ENCODE results near the gene BTG4.

Gene BTG4

DNA sequence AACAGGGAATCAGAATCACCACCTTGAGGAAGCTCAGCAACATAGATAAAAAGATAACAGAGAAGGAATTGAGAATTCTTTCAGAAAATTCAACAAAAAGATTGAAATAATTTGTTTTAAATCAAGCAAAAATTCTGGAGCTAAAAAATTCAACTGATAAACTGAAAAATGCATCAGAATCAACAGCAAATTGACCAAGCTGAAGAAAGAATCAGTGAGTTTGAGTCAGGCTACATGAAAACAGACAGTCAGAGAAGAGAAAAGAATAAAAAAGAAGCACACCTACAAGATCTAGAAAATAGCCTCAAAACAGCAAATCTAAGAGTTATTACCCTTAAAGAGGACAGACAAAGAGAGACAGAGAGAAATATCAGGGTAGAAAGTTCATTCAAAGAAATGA is 28.8 kb downstream of the BTG4 start:
- H3K4me3 ChIP-seq (ENCODE audit: low read depth, low read length): no peak overlapping the region
- in situ Hi-C loops (cut with HindIII; ENCODE audit: low sequenced_read_pairs): no loop called here
- DNase-seq (ENCODE audit: low read depth, low spot score): no peak
- TF ChIP-seq, protein P1, sequence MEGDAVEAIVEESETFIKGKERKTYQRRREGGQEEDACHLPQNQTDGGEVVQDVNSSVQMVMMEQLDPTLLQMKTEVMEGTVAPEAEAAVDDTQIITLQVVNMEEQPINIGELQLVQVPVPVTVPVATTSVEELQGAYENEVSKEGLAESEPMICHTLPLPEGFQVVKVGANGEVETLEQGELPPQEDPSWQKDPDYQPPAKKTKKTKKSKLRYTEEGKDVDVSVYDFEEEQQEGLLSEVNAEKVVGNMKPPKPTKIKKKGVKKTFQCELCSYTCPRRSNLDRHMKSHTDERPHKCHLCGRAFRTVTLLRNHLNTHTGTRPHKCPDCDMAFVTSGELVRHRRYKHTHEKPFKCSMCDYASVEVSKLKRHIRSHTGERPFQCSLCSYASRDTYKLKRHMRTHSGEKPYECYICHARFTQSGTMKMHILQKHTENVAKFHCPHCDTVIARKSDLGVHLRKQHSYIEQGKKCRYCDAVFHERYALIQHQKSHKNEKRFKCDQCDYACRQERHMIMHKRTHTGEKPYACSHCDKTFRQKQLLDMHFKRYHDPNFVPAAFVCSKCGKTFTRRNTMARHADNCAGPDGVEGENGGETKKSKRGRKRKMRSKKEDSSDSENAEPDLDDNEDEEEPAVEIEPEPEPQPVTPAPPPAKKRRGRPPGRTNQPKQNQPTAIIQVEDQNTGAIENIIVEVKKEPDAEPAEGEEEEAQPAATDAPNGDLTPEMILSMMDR (IDR thresholded peaks at IDR 0.05; ENCODE audit: low read depth, low read length): no peak

DNA sequence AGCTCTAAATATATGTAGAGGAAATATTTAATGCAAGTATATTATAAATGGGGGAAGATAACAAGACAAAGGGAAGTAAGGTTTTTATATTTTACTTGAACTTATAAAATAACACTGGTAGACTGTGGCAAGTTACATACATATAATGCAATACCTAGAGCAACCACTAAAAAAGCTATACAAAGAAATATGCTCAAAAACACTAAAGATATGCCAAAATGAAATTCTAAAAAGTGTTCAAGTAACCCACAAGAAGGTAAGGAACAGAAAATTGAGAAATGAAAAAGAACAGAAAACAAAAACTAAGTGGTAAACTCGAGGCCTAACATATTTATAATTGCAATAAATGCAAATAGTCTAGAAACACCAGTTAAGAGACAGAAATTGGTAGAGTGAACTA is 32.5 kb downstream of the BTG4 start:
- in situ Hi-C loops (cut with HindIII; ENCODE audit: low sequenced_read_pairs): no loop called here
- no peak overlapping the region for H3K4me3 ChIP-seq (ENCODE audit: low read depth, low read length)
- TF ChIP-seq, protein P1 (IDR thresholded peaks at IDR 0.05; ENCODE audit: low read depth, low read length): no peak
- DNase-seq (ENCODE audit: low read depth, low spot score): no peak

DNA sequence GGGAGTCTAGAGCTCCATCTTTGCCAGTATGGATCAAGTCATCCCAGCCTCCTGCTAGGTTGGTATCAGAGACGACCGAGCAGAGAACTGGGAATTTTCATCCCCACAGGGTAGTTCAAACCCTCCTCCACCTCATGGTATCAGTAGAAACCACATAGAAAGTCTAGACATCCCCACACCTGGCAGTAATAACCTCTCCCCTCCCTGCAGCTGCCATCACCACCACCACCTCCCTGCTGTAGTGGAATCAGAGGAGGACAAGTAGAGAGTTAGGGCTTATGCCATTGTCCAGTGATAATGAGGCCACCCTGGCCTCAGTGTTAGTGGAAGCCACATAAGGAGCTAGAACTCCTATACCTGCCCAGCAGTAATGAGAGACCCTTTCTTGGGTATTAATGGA is 34.3 kb downstream of the BTG4 start:
- DNase-seq (ENCODE audit: low read depth, low spot score): no peak
- TF ChIP-seq, protein P1 (IDR thresholded peaks at IDR 0.05; ENCODE audit: low read depth, low read length): no peak
- H3K4me3 ChIP-seq (ENCODE audit: low read depth, low read length): no peak overlapping the region
- in situ Hi-C loops (cut with HindIII; ENCODE audit: low sequenced_read_pairs): no loop called here

DNA sequence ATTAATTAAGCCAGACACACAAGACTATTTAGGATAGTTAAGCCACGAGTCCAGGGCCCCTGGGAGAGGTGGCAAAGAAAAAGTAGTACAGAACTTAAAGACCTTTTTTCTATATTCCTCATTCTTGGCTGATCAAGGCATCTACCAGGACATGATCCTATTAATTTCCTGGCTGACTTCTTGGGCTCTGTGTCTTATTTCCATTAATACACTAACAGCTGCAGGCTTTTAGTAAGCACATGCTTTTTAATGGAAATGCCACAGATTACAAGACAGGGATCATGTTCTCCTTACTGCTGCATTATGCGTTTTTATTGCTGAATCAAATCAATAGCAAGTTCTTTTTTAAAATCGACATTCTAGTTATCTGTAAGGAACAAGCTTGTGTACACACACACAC is 35.2 kb downstream of the BTG4 start:
- no peak overlapping the region for H3K4me3 ChIP-seq (ENCODE audit: low read depth, low read length)
- no peak for DNase-seq (ENCODE audit: low read depth, low spot score)
- in situ Hi-C loops (cut with HindIII; ENCODE audit: low sequenced_read_pairs): no loop called here
- TF ChIP-seq, protein P1 (IDR thresholded peaks at IDR 0.05; ENCODE audit: low read depth, low read length): no peak

DNA sequence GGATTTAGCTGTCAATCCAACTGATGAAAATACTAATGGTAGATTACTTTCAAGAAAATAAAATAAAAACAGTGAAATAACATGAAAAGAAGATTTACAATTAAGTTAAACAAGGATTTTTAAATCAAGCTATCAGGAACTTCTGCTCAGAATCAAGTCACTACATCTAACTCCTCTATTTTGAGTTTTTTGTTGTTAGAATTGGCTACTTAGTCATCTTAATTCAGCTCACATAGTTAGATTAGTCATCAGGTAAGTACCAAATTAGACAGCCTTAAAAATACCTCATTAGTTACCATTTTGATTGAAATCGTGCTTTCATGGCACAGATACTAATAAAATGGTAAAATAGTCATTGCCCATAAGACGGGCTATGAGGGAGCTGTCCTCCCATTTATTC is 35.8 kb downstream of the BTG4 start:
- in situ Hi-C loops (cut with HindIII; ENCODE audit: low sequenced_read_pairs): no loop called here
- TF ChIP-seq, protein P1 (IDR thresholded peaks at IDR 0.05; ENCODE audit: low read depth, low read length): no peak
- DNase-seq (ENCODE audit: low read depth, low spot score): no peak
- no peak overlapping the region for H3K4me3 ChIP-seq (ENCODE audit: low read depth, low read length)

DNA sequence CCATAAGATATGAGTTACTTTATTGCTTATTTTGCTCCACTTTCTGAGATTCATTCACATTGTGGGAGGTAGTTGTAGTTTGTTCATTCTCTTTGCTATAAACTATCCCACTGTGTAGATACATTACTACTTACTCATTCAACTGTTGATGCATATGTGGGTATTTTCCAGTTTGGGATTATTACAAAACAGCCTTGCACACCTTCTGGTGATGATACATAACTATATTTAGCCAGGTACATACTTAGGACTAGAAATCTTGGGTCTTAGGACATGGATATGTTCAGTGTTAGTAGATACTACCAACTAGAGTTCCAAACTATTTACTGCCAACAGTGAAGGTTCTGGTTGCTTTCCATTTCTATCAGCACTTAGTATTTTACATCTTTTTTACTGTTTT is 37.8 kb downstream of the BTG4 start:
- H3K4me3 ChIP-seq (ENCODE audit: low read depth, low read length): no peak overlapping the region
- DNase-seq (ENCODE audit: low read depth, low spot score): no peak
- TF ChIP-seq, protein P1 (IDR thresholded peaks at IDR 0.05; ENCODE audit: low read depth, low read length): no peak
- in situ Hi-C loops (cut with HindIII; ENCODE audit: low sequenced_read_pairs): no loop called here

DNA sequence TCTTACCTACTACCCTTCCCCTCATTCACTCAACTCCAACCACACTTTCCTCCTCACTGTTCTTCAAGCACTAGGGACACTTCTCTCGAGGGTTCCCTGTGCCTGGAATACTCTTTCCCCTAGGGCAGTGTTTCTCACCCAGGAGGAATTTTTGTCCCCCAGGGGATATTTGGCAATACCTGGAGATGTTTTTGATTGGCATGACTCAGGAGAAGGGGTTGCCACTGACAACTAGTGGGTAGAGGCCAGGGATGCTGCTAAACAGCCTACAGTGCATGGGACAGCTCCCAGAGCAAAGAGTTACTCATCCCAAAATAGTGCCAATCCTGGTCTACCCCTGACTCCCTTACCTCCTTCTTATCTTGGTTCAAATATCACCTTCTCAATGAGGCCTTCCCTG is 40.0 kb downstream of the BTG4 start:
- TF ChIP-seq, protein P1 (IDR thresholded peaks at IDR 0.05; ENCODE audit: low read depth, low read length): no peak
- in situ Hi-C loops (cut with HindIII; ENCODE audit: low sequenced_read_pairs): no loop called here
- H3K4me3 ChIP-seq (ENCODE audit: low read depth, low read length): no peak overlapping the region
- no peak for DNase-seq (ENCODE audit: low read depth, low spot score)
